ENCODE results near the gene ORC6.

The ORC6 gene

GRCh38 chr16:46733319-46733830 lies 43.9 kb downstream of the ORC6 start:
- no peak for DNase-seq

GRCh38 chr16:46736695-46737094 lies 47.2 kb downstream of the ORC6 start:
- no peak for DNase-seq

- no peak for DNase-seq
Measured at GRCh38 chr16:46737621-46738214, 48.3 kb downstream of the ORC6 start.

- no peak for DNase-seq
Measured at GRCh38 chr16:46739934-46740333, 50.5 kb downstream of the ORC6 start.

GRCh38 chr16:46743232-46743719 lies 53.8 kb downstream of the ORC6 start:
- DNase-seq = no peak

GRCh38 chr16:46745617-46746016 lies 56.2 kb downstream of the ORC6 start:
- DNase-seq = no peak

GRCh38 chr16:46746821-46747776 lies 57.6 kb downstream of the ORC6 start:
- no peak for DNase-seq
